ENCODE results near the gene RAB3GAP1. TPM values are rescaled to one million over a fixed set of nuclear protein-coding genes. Genes with fewer than 3 reads are reported as not detected.
A peak's percentile ranks its signal among the peaks of the same experiment; 100 is the strongest.
"Not testable (repeated sequence)": the region's sequence is repeated elsewhere in the genome, so short reads cannot be mapped to it uniquely, and the experiment has no call there.

Gene RAB3GAP1
- total RNA-seq, 1 donor from 2014 or later, result 49.3 TPM

- no peaks in the 10 kb centered on the region for H4K20me1 ChIP-seq (ENCODE audit: insufficient read depth, low read length)
- H3K4me3 Mint-ChIP-seq (ENCODE audit: unreplicated experiment), result no peak overlapping the region
- TF ChIP-seq EZH2 (IDR thresholded peaks at IDR 0.05; ENCODE audit: insufficient read depth, low read length), result no peak
- no peak for TF ChIP-seq CTCF (IDR thresholded peaks at IDR 0.05; ENCODE audit: insufficient read depth, low read depth, low read length)
- no peaks in the 10 kb centered on the region for H3K9me3 ChIP-seq (ENCODE audit: insufficient read depth, low read depth, low read length)
- H3K4me2 ChIP-seq (ENCODE audit: low read length), result no peak overlapping the region
- H2AFZ ChIP-seq (ENCODE audit: low read depth, low read length), result no peak overlapping the region
- no peaks in the 10 kb centered on the region for H3K27me3 Mint-ChIP-seq (ENCODE audit: low read depth, unreplicated experiment)
- H3K79me2 ChIP-seq (ENCODE audit: insufficient read depth, low read length), result no peaks in the 10 kb centered on the region
- no peaks in the 10 kb centered on the region for H3K4me1 Mint-ChIP-seq (ENCODE audit: low read depth, unreplicated experiment)
- no peak overlapping the region for H3K9ac ChIP-seq (ENCODE audit: low read length)
- H3K4me3 ChIP-seq (ENCODE audit: insufficient read depth, low read depth, low read length), result no peak overlapping the region
- no peaks in the 10 kb centered on the region for H3K9me3 Mint-ChIP-seq (ENCODE audit: unreplicated experiment)
- no peaks in the 10 kb centered on the region for H3K36me3 ChIP-seq (ENCODE audit: insufficient read depth, low read length)
- H3K27ac Mint-ChIP-seq (ENCODE audit: unreplicated experiment), result no peak overlapping the region
- DNase-seq (ENCODE audit: low read depth) (no peak), FAIRE-seq (no peak)
- no peaks in the 10 kb centered on the region for H3K36me3 Mint-ChIP-seq (ENCODE audit: low read depth, unreplicated experiment)
- no peaks in the 10 kb centered on the region for H3K4me1 ChIP-seq (ENCODE audit: insufficient read depth, low read length)
- no peaks in the 10 kb centered on the region for H3K27me3 ChIP-seq (ENCODE audit: insufficient read depth, low read length)
- no peak overlapping the region for H3K27ac ChIP-seq (ENCODE audit: low read depth, low read length)
Observed at GRCh38 chr2:135029481-135030134, 22.5 kb upstream of the RAB3GAP1 start.

GRCh38 chr2:135030826-135031225, 21.3 kb upstream of the RAB3GAP1 start:
- Mint-ChIP-seq H3K9me3 (ENCODE audit: unreplicated experiment) (no peaks in the 10 kb centered on the region), H3K27ac (ENCODE audit: unreplicated experiment) (no peak overlapping the region), H3K4me1 (ENCODE audit: low read depth, unreplicated experiment) (no peaks in the 10 kb centered on the region), H3K4me3 (ENCODE audit: unreplicated experiment) (no peak overlapping the region), H3K27me3 (ENCODE audit: low read depth, unreplicated experiment) (no peaks in the 10 kb centered on the region), H3K36me3 (ENCODE audit: low read depth, unreplicated experiment) (no peaks in the 10 kb centered on the region)
- TF ChIP-seq CTCF (IDR thresholded peaks at IDR 0.05; ENCODE audit: insufficient read depth, low read depth, low read length) (no peak), EZH2 (IDR thresholded peaks at IDR 0.05; ENCODE audit: insufficient read depth, low read length) (no peak)
- Histone ChIP-seq H3K9me3 (ENCODE audit: insufficient read depth, low read depth, low read length) (no peaks in the 10 kb centered on the region), H3K27ac (ENCODE audit: low read depth, low read length) (no peak overlapping the region), H3K4me1 (ENCODE audit: insufficient read depth, low read length) (no peaks in the 10 kb centered on the region), H3K36me3 (ENCODE audit: insufficient read depth, low read length) (no peaks in the 10 kb centered on the region), H2AFZ (ENCODE audit: low read depth, low read length) (no peak overlapping the region), H3K9ac (ENCODE audit: low read length) (no peak overlapping the region), H3K4me2 (ENCODE audit: low read length) (no peak overlapping the region), H4K20me1 (ENCODE audit: insufficient read depth, low read length) (no peaks in the 10 kb centered on the region), H3K27me3 (ENCODE audit: insufficient read depth, low read length) (no peaks in the 10 kb centered on the region), H3K4me3 (ENCODE audit: insufficient read depth, low read depth, low read length) (no peak overlapping the region), H3K79me2 (ENCODE audit: insufficient read depth, low read length) (no peaks in the 10 kb centered on the region)
- FAIRE-seq (peak; percentile 70), DNase-seq (ENCODE audit: low read depth) (peak; percentile 39)

- not testable (repeated sequence) for H3K9me3 Mint-ChIP-seq (ENCODE audit: unreplicated experiment); FAIRE-seq; H3K9me3 ChIP-seq (ENCODE audit: insufficient read depth, low read depth, low read length); H3K79me2 ChIP-seq (ENCODE audit: insufficient read depth, low read length); H3K4me1 ChIP-seq (ENCODE audit: insufficient read depth, low read length); H3K4me3 ChIP-seq (ENCODE audit: insufficient read depth, low read depth, low read length); H3K4me3 Mint-ChIP-seq (ENCODE audit: unreplicated experiment); DNase-seq (ENCODE audit: low read depth); H2AFZ ChIP-seq (ENCODE audit: low read depth, low read length); H3K27ac Mint-ChIP-seq (ENCODE audit: unreplicated experiment); H4K20me1 ChIP-seq (ENCODE audit: insufficient read depth, low read length); H3K4me1 Mint-ChIP-seq (ENCODE audit: low read depth, unreplicated experiment); H3K4me2 ChIP-seq (ENCODE audit: low read length); H3K36me3 Mint-ChIP-seq (ENCODE audit: low read depth, unreplicated experiment); H3K27ac ChIP-seq (ENCODE audit: low read depth, low read length); H3K27me3 ChIP-seq (ENCODE audit: insufficient read depth, low read length); H3K36me3 ChIP-seq (ENCODE audit: insufficient read depth, low read length); H3K27me3 Mint-ChIP-seq (ENCODE audit: low read depth, unreplicated experiment); H3K9ac ChIP-seq (ENCODE audit: low read length)
Observed at GRCh38 chr2:135033216-135033615, 18.9 kb upstream of the RAB3GAP1 start.
